Measurements from ENCODE around the gene ZFYVE28. TPM values are rescaled to one million over a fixed set of nuclear protein-coding genes. Genes with fewer than 3 reads are reported as not detected.

The ZFYVE28 gene
- total and polyA plus RNA-seq, 8 donors, result 4.9 to 88.8 (median 7.3) TPM

DNA sequence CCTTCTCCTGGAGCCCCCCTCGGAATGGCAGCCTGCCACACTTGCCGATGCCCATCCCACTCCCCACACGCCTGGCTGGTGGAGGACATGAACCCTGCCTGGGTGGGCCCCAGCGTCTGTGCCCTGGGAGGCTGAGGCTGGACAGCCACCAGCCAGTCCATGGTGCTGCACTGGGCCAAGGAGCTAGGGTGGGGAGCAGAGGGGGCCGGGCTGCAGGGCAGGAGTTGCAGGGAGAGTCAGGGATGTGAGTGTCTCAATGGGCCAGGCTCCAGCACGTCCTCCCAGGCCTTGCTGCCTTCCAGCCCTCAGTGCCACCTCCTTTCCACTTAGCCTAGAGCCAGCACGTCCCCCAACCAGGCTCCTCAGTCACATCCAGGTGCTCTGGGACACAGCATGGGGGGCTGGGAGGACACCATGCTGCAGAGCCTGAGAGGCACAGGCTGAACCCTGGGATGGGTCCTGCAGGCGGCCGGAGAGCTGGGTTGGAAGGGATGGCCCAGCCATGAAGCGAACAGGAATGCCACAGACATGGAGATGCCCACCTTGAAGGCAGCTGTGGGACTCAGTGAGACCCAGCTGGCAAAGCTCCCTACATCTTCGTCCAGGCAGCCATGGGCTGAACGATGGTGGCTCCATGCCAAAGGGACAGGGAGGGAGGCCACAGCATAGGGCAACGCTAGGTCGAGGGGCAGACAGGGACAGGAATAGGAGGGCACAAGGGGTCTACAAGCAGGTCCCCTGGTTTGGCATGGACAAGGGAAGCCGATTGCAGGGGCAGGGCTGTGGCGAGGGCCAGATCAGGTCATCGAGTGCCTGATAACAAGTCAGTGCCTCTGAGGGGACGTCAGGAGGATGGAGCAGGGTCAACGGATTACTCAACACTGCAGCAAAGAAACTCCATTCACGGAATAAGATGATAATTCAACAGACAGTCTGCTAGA lies 126.5 kb downstream of the ZFYVE28 start:
- peaks cover 0 to 11% (median 5%) of the 10 kb centered on the region in 4 donors for H3K4me1 ChIP-seq
- WGBS, 5 donors, result 71 to 86% (median 83%) methylated on average over 16 to 20 of the region's 20 CpGs
- TF ChIP-seq POLR2A (IDR thresholded peaks at IDR 0.05) (no peak), POLR2AphosphoS5 (IDR thresholded peaks at IDR 0.05) (no peak), EP300 (IDR thresholded peaks at IDR 0.05) (no peak)
- TF ChIP-seq, protein P1, sequence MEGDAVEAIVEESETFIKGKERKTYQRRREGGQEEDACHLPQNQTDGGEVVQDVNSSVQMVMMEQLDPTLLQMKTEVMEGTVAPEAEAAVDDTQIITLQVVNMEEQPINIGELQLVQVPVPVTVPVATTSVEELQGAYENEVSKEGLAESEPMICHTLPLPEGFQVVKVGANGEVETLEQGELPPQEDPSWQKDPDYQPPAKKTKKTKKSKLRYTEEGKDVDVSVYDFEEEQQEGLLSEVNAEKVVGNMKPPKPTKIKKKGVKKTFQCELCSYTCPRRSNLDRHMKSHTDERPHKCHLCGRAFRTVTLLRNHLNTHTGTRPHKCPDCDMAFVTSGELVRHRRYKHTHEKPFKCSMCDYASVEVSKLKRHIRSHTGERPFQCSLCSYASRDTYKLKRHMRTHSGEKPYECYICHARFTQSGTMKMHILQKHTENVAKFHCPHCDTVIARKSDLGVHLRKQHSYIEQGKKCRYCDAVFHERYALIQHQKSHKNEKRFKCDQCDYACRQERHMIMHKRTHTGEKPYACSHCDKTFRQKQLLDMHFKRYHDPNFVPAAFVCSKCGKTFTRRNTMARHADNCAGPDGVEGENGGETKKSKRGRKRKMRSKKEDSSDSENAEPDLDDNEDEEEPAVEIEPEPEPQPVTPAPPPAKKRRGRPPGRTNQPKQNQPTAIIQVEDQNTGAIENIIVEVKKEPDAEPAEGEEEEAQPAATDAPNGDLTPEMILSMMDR (IDR thresholded peaks at IDR 0.05), result no peak
- H3K4me3 ChIP-seq, result no peak overlapping the region
- H3K27me3 ChIP-seq, result no peaks in the 10 kb centered on the region
- H3K27ac ChIP-seq, result no peak overlapping the region
- intact Hi-C loops (cut with DNase I; ENCODE audit: low total_unique reads), result no loop called here
- peak in 1 of 2 donors; percentile 5 for DNase-seq
- H3K9me3 ChIP-seq, result no peaks in the 10 kb centered on the region
- H3K36me3 ChIP-seq, result peaks cover 0 to 4% (median 2%) of the 10 kb centered on the region in 4 donors

DNA sequence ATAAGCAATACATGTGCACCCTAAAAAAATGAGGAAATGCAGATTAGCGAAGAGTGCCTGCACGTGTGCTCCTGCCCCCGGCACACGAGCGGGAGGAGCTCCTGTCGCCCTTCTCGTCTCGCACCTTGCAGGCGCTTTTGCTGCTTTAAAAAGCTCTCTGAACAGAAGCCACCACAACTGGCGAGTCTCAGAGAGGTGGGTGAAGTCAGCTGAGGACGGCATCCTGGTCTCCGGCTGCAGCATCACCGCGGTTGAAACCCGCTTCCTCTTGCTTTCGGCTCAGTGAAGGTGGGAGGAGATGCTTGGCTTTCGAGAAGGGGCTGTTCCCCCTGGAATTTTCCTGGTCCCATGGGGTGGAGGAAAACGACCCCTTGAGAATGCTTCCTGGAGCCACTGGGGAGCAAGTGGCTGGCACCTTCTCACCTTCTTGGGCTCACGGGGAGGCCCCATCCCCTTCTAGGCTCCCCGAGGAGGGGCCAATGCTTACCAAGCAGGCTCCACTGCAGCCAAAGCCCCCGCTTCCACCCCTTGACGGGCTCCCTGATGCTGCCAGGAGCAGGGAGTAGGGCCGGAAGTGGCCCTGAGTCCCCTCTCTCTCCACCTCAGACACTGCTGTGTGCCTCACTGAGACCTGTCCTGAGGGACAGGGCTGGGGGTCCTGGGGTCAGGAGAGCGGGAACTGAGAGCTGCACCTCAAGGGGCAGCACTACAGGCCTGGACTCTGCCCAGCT lies 127.3 kb downstream of the ZFYVE28 start:
- Histone ChIP-seq H3K27me3 (no peaks in the 10 kb centered on the region), H3K4me3 (no peak overlapping the region), H3K36me3 (peaks cover 0 to 4% (median 2%) of the 10 kb centered on the region in 4 donors), H3K9me3 (no peaks in the 10 kb centered on the region), H3K27ac (peak overlapping the region in 1 of 5 donors; percentile 34), H3K4me1 (peaks cover 0 to 11% (median 5%) of the 10 kb centered on the region in 4 donors)
- WGBS, 5 donors, result 61 to 81% (median 74%) methylated on average over 20 to 24 of the region's 24 CpGs
- peak; percentile 37 to 64 for DNase-seq
- no peak for TF ChIP-seq EP300 (IDR thresholded peaks at IDR 0.05)
- TF ChIP-seq, protein P1 (IDR thresholded peaks at IDR 0.05), result no peak
- TF ChIP-seq POLR2AphosphoS5 (IDR thresholded peaks at IDR 0.05), result no peak
- TF ChIP-seq POLR2A (IDR thresholded peaks at IDR 0.05), result no peak
- intact Hi-C loops (cut with DNase I; ENCODE audit: low total_unique reads), result no loop called here

DNA sequence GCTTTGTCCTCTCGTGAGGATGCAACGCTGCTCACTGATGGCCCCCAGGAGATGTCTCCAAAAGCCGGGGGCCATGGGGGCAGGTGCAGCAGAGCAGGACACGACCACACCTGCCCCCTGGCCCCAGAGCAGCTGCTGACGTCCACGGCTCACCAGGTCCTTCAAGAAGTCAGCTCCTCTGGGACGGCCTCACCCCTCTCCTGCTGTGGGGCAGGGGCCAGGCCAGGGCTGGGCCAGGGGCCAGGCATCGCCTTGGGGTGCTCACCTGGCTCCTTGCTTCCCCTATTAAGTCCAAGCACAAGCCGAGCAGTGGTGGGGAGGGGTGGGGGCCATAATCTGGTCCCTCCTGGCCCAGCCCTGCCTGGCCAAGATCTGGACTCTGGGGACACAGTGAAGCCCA lies 128.0 kb downstream of the ZFYVE28 start:
- TF ChIP-seq, protein P1 (IDR thresholded peaks at IDR 0.05), result no peak
- TF ChIP-seq POLR2A (IDR thresholded peaks at IDR 0.05) (no peak), EP300 (IDR thresholded peaks at IDR 0.05) (no peak), POLR2AphosphoS5 (IDR thresholded peaks at IDR 0.05) (no peak)
- WGBS, 5 donors, result 67 to 90% (median 86%) methylated on average over 1 to 9 of the region's 9 CpGs
- Histone ChIP-seq H3K9me3 (no peaks in the 10 kb centered on the region), H3K27ac (peak overlapping the region in 1 of 5 donors; percentile 33), H3K4me1 (peaks cover 0 to 11% (median 5%) of the 10 kb centered on the region in 4 donors), H3K4me3 (no peak overlapping the region), H3K27me3 (no peaks in the 10 kb centered on the region), H3K36me3 (peaks cover 0 to 4% (median 2%) of the 10 kb centered on the region in 4 donors)
- intact Hi-C loops (cut with DNase I; ENCODE audit: low total_unique reads), result no loop called here
- no peak for DNase-seq

DNA sequence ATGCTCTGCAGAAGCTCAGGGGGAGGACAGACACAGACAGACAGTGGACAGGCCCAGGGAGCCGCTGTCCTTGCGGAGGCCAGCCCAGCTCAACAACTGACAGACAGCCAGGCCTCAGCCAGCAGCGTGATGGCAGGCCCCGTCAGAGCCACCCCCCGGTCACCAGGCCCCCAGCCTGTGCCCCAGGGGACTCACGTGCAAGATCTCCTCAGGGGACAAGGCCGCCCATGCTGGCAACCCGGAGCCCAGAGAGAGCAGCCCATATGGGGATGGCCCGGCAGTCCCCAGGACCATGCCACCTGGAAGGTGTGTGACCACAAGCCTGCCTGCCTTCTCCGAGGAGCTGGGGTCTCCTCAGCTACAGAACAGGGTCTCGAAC lies 128.5 kb downstream of the ZFYVE28 start:
- WGBS, 5 donors, result 84 to 94% (median 91%) methylated on average over 8 to 11 of the region's 11 CpGs; no CpG with 5 or more reads in 1 of the 5 donors
- intact Hi-C loops (cut with DNase I; ENCODE audit: low total_unique reads), result no loop called here
- no peak overlapping the region for H3K4me3 ChIP-seq
- H3K9me3 ChIP-seq, result no peaks in the 10 kb centered on the region
- TF ChIP-seq, protein P1 (IDR thresholded peaks at IDR 0.05), result no peak
- TF ChIP-seq POLR2AphosphoS5 (IDR thresholded peaks at IDR 0.05) (no peak), EP300 (IDR thresholded peaks at IDR 0.05) (no peak), POLR2A (IDR thresholded peaks at IDR 0.05) (no peak)
- peaks cover 0 to 4% (median 2%) of the 10 kb centered on the region in 4 donors for H3K36me3 ChIP-seq
- no peak for DNase-seq
- no peaks in the 10 kb centered on the region for H3K27me3 ChIP-seq
- H3K4me1 ChIP-seq, result peaks cover 0 to 11% (median 5%) of the 10 kb centered on the region in 4 donors
- H3K27ac ChIP-seq, result no peak overlapping the region

All from stomach (tissue), 9 donors.